DMS153 (cell line): ENCODE measurements around the gene SLC10A6.
A peak's percentile ranks its signal among the peaks of the same experiment; 100 is the strongest.

ENCODE experiments used
- DNase-seq: peaks from one replicate; lab custom pipeline; 2025; lab: John Stamatoyannopoulos, UW

Gene SLC10A6

DNA sequence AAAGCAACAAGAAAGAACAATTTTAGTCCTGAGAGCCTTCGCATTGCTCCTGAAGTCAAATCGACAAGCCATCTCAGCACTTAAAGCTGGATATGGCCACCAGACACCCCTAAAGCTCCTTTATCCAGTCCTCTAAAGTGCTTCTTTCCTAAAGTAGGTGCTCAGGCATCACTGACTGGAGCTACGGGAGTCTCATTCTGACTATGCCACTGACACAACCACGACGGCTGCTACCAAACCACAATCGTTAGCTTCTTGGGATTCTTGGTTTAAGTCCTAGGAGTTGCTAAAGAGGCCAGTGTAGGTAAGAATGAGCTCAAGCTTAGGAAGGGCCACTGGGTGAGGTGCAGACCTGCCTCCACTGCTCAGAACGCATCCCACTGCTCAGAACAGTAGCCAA, 1.0 kb downstream of the SLC10A6 start:
- DNase-seq, result no peak

DNA sequence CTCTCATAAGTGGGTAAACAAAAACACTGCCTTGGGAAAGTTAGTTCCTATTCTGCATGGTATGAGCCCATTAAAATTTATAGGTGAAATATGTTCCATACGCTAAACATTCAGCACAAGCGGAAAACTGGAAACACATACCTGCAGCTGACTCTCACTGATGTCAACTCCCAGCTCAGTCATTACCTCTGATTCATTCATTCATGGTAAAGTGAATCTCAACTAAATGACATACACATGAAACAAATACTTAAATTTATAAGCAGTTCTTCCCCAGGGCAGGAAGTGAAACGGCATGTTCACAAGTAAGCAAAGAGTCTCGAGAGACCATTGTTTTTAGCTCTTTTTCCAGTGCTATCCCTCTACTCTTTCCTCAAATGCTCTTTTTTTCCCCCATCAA, 1.6 kb downstream of the SLC10A6 start:
- DNase-seq, result no peak

DNA sequence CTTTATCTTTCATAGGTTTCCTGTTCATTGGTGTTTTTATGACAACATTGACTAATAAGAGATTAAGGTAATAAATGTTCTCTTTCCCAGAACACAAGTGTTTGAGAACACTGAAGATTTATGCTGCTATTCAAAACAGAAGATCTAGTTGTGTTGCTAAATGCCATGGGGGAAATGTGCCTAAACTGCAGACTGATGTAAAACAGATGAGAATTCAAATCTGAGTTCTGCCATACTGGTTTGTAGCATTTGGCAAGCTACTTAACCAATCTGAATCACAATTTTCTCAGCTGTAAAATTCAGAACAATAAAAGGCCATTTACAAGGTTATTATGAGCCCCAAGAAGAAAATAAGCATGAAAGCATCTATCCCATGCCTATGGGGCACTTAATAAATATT, 2.3 kb downstream of the SLC10A6 start:
- DNase-seq, result no peak

DNA sequence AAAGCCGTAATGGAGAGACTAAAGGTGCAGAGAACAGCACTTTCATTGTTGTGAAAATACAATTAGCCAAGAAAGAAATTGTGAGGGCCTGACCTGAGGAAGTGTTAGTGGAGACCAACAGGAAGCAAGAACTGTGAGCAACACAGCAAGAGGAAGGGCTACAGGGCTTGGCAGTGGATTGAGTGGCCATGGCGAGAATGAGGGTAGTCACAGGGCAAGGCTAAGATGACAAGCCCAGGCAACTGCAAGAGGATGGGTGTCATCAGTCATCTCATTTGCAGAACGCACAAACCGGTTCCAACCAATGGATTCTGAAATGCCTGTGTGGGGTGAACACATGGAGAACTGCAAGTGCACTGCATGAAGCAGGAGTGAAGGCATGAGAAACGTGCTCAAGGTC, 3.6 kb downstream of the SLC10A6 start:
- DNase-seq, result no peak

DNA sequence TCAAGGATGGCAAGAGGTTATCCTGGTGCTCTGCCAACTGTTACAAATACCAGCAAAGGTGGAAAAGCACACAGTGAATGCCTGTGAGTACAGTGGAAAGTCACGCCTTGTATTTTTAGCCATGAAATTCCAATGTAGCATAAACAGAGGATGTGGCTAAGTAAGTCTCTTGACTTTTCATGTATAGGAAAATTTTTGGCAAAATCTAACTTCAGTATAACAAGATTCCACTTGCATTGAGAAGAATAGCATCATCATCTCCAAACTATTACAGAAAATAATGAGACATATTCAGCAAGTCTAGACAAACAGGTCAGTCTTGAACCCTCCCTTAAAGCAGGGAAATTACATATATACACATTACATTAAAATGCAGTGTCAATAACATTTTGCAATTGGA, 7.9 kb downstream of the SLC10A6 start:
- no peak for DNase-seq

DNA sequence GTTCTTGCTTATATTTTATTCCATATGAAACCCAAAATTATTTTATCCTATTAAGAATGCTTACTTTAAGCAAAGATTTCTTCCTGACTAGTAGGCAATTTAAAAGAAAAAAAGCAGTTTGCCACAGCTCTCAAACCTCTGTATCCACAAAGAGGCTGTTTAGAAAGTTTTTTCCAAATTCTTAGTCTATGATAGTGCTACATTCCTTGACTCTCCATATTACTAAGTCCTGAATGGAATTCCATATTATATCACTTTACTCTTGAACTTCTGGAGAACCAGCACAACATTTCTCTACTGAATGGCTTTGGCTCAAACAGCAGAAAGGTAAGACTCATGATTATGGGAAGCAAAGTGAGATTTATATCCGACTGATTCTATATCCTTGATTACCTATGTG, 8.3 kb downstream of the SLC10A6 start:
- DNase-seq, result no peak

DNA sequence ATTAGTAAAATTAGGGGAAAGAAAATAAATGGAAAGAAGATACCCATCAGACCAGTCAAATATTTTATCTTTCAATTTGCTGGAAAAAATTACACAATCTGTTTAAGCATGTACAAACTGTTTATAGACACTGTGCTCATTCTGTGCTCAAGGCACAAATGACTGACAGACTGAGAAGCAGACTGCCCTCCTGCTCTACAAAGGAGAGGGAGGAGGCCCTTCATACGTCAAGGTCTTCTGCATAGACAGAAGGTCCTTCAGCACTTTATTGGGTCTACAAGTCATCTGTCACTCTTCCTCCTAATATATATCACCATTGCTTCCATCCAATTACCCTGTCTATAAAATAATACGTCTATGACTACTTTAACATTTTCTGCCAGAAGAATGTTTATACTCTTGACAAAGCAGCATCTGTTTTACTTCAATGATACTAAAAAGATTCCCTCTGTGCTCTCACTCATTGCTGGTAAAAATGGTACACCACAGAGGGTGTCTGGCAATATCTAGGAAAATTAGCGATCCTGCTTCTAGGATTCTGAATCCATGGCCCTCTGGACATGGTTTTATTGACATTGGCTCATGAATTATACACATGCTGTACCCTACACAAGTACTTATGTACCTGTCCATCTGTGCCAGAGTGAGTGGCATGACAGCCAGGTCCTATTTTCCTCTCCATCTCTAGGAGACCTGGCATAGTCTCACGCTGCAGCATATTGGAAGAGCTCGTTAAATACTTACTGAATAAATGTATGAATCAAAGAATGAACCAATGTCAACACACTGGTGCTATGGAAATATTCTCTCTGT, 11.3 kb downstream of the SLC10A6 start:
- DNase-seq, result peak; percentile 66

DNA sequence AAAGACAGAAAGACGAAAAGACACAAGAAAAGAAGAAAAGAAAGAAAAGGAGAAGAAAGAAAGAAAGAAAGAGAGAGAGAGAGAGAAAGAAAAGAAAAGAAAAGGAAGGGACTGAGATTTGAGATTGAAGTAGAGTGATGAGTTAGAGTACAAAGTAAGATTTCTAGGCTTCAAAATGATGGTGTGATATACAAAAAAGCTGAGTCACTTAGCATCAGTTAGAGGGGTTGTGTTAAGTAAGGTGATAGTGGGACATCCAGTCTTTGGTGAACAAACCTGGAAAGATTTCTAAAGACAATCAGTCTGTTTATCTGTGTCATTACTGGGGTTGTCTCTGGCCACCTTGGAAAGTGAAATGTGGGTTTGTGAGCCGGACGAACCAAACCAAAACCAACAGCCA, 13.5 kb downstream of the SLC10A6 start:
- no peak for DNase-seq

DNA sequence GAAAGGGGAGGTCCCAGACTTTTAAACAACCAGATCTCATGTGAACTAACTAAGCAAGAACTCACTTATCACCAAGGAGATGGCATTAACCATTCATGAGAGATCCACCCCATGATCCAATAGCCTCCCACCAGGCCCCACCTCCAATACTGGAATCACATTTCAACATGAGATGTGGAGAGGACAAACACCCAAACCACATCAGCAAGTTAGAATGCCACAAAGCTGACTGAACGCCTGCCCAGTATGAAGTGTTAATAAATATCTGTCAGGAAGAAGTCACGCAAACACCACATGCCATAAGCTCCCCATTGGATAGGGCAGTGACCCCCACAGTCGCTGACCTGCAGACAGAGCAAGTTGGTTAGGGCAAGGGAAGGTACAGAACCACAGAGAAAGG, 14.3 kb downstream of the SLC10A6 start:
- DNase-seq, result no peak

DNA sequence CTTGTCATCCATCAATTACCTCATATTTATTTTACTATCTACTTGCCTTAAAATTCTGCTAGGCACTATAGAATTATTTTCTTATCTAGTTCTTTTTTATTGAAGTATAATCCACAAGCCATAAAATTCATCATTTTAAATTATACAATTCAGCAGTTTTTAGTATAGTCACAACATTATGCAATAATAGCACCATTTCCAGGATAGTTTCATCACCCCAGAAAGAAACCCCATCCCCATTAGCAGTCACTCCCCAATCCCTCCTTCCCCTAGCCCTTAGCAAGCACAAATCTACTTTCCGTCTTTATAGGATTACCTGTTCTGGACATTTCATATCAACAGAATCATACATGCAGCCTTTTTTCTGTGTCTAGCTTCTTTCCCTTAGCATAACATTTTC, 15.6 kb downstream of the SLC10A6 start:
- DNase-seq, result no peak

DNA sequence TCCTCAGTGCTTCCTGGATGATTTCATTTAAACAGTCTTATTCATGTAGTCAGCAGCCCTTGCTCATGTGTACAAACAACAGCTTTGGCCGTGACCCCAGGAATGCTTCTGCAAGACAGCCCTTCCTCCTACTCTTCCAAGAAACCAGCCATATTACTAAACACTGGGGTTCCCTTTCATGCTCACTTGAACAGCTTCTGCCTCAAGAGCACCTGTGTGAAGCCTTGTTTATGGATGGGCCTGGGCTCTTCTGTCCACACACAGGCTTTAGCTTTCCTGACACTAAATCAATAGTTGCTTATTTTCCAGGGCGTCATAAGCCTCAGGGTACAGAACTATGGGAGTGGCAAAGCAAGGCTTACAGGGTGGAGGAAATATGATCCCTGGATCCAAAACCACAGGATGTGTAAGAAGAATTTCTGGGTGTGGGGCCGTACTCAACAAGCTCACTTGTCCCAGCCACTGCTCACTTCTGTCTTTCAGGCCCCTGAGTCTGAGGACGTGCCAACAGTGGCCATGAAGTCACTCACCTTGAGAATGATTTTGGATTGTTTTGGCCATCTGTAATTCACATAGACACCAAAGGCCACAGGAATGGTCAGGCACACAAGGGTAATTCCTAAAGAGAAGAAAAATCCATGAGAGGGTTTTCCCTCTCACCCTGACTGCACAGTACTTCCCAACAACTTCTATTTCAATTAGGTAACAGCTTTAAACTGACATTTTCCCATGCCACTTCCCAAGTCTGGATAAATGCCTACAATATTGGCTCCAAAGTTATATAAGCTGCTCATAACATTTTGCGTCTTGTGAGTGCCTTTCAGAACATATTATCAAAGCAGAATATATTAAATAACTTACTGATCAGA, 17.7 kb downstream of the SLC10A6 start:
- DNase-seq, result peak; percentile 78

DNA sequence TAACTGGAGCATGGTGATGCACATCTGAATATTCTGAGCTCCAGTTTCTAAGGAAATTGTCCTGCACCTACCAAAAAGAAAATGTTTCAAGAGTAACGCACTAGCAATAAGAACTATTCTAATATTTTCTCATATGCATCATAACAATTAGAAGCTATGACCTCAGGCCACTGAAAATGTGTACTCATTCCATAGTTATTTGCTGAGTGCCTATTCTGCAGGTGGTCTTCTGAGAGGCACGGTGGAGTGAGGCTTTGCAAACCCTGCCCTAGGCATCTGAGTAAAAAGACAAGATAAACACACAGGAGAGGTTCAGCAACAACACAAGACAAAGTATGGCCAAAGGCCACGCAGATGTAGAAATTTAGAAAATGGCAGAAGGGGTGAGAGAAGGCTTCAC, 23.7 kb downstream of the SLC10A6 start:
- DNase-seq, result no peak

DNA sequence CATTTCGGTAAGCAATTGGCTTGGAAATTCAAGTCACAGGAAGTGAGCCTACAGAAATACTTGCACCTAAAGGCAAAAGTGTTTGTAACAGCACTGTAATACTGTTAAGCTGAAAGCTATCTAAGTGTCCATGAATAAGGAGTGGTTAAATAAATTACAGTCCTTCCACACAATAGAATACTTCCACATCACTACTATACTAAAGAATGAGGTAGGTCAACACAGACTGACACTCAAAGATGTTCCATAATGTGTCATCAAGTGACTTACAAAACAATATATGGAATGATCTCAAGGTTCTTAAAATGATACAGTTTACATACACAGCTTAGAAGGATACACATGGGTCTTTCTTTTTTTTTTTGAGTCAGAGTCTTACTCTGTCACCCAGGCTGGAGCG, 27.0 kb downstream of the SLC10A6 start:
- DNase-seq, result no peak

DNA sequence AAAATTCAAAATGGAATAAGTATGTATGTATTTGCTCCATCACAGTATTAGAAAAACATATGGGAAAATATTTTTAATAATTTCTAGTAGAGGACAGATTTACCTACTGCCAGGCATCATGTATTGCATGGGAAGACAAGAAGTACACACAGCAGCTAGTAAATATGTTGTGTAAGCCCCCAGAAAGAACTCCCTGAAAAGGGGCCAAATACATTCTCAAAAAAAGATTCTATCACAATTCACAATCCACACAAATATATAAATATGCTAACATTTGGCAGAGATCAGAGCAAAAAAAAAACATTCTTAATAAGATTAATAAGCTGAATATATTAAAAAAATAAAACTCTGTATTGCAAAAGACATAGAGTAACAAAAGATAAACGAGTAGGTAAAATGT, 28.0 kb downstream of the SLC10A6 start:
- no peak for DNase-seq

DNA sequence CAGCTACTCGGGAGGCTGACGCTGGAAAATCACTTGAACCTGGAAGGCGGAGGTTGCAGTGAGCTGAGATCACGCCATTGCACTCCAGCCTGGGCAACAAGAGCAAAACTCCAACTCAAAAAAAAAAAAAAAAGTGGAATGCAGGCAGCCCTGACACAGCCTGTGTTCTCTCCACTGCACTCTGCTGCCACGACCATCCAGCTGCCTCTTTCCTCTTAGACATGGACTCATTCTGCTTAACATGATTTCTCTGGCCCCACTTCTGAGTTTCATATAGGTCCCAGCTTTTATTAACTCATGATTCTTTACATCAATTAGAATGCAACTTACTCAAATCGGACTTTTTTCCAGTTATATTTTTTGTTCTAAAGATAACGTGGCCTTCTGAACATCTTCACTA, 29.6 kb downstream of the SLC10A6 start:
- DNase-seq, result no peak

DNA sequence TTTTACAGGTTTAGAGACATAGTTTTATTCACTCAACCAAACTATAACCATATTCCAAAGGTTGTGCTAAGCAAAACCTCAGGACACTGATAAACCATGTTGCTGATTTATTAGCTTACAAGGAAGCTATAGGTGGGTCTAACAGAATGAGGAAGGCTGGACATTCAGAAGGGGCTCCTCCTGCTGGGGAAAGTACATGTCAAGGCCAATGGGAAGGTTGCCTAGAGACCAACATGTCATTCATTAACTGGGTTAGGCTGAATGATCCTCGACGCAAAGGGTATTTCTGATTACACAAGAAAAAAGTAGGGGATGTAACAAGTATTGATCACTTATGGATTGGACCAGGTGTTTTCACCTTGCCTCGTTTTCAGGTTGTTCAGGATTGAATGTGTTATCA, 30.3 kb downstream of the SLC10A6 start:
- no peak for DNase-seq

DNA sequence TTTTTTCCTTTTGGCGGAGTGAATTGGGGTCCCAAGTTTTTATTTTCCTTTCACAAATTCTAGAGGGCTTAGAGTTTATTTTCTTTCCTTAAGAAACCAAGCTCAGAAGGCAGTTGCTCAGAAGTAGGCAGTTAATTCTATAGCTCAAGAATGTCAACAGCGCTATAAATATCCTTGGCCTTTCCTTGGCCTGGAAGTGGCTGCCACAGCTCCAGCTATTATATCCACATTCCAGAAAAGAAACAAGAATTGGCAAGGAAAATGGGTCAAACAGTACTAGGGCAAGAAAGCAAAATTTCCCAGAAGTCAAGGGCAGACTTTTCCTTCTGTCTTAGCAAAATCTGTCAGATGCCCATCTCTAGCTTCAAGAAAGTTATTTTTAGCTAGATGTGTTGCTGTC, 31.0 kb downstream of the SLC10A6 start:
- DNase-seq, result no peak

DNA sequence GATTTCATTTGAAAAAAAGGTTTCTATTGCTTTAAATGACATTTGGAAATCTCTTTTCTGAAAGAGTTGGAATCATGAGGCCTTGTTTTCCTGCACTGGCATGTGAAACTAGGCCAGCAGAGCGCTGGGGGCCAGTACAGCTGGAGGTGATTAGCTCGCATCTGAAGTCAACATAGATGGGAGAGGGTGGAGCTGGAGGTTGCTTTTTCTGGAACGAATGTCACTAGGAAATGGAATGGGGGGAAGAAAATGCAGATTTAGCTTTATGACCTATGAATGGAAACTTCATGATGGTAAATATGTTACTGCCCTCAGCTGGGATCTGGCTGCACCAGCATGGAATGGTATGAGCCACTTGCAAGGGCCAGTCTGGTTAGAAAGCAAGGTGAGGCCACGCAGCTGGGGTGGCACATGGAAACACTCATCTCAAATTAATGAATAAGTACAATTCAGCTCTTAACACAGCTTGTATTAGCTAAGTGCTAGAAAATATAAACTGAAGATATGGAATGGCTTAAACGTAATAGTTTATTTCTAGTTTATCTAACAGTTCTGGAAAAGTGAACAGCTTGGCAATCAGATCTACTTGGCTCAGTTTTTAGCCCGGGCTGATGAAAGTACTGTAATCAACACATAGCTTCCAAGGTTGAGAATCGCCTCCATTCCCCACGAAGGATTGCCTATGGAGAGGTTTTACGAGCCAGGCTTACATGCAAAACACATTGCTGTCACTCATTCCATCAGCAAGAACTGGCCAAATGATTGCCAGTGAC, 32.5 kb downstream of the SLC10A6 start:
- DNase-seq, result no peak

DNA sequence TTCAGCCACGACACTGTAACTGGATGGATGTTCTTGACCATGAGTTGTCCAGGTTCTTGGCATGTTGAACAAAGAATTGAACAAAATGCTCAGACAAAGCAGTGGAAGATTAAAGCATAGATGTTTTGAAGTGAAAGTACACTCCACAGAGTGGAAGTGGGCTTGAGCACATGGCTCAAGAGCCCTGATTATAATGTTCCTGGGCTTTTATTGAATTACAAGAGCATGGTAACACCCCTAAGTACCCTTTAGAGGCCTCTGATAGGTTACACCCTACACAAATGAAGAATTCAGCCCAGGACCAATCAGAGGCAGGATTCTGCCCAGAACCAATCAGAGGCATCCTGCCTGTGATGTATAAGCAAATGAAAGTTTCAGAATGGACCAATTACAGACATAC, 33.5 kb downstream of the SLC10A6 start:
- DNase-seq, result no peak

DNA sequence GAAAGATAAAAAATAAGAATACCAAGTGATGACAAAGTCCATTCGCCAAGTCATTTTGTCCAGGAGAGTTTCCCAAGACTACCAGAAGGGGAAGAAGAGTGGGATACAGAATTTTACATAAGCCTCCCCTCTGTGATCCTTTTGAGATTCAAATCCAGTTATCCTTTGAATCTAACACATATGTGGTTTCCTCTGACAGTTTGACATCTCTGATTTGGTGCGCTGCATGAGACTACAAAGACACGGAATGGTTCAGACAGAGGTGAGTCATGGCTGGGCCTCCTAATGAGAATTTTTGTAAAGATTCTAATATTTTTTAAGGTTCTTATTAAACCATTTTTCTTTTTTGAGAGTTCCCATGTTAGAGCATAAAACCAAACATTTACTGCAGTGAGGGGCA, 38.3 kb downstream of the SLC10A6 start:
- DNase-seq, result no peak

DNA sequence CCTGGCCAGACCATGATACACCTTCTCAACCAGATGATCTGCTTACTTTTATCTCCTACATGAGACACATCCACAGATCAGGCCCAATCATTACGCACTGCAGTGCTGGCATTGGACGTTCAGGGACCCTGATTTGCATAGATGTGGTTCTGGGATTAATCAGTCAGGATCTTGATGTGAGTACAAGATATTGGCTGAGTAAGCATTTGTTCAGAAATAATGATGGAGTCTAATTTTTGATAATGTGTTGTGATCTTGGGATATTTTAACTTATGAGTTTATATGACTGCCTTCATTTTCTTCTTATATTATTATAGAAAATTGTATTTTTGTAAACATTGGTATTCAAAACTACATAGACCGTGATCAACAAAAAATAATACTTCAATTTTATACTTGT, 39.4 kb downstream of the SLC10A6 start:
- no peak for DNase-seq

DNA sequence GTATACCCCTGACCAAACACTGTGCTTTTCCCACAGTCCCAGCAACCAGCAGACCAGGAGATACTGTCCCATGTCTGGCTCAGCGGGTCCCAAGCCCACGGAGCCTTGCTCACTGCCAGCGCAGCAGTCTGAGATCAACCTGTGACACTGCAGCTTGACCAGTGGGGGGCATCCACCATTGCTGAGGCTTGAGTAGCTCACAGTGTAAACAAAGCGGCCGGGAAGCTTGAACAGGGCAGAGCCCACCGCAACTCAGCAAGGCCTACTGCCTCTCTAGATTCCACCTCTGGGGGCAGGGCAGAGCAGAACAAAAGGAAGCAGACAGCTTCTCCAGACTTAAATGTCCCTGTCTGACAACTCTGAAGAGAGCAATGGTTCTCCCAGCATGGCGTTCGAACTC, 58.1 kb downstream of the SLC10A6 start:
- DNase-seq, result peak; percentile 1

DNA sequence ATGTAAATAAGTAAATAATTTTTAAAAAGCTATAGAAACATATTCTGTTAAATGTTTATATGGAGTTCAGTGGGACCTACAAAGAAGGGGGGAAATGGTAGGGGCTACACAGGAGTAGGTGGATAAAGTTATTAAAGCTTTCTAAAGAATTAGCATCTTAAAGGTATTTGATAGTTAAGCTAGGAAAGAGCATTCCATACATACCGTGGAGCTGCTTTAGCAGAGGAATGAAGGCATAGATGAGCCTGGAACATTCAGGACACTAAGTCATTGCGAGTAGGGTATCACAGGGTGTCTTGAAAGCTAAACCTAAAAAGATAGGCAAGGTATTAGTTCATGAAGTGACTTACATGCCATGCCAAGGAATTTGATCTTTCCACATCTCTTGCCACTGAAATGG, 60.4 kb downstream of the SLC10A6 start:
- DNase-seq, result no peak
